GM18498 (cell line): ENCODE results near the gene METTL26.

Source experiments
- ATAC-seq: cut with Tn5 transposase; IDR thresholded peaks from one replicate; pipeline ENCODE4 v1.9.1; 2021; ENCODE audit warnings: mild to moderate bottlenecking, moderate library complexity; ENCODE audit not compliant: unreplicated experiment

Gene METTL26

DNA sequence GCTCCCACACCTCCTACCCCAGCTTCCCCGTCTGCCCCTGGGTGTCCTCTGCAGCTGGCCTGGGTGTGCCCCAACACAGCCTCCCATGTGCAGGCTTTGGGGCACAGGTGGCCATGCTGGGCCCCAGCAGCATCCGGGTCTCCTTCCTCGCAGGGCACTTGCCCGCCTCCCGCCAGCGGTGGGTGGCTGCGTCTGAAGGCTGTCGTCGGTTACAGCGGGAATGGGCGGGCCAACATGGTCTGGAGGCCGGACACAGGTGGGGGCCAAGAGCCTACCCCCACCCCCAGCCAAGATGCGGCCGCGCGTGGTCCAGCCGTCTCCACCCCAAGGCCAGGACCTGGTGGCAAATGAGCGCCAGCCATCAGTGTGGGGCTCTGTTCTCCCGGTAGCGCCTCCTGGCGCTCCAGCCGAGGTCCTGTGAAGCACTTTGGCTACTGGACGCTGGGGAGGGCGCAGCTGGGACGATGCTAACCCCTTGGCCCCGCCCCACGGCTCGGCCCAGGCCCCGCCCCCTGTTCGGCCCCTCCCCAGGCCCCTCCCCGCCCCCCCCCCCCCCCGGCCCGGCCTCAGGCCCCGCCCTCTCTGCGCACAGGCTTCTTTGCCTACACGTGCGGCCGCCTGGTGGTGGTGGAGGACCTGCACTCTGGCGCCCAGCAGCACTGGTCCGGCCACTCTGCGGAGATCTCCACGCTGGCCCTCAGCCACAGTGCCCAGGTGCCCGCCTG lies 24.5 kb upstream of the METTL26 start:
- peak; percentile 51 for ATAC-seq

DNA sequence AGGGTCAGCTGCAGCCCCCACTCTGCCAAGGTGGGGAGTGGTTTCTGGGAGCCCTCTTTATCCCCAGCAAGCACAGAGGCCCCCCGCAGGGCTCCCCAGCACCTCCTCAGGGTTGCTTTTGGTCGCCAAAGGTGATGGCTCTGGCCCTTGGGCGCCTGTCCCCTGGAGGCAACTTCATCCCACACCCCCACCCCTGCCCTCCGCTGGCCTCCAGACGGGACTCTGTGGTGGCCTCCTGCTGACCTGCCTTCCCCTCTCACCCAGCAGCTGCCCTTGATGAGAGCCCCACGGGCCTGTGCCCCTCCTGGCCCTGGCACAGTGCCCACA lies 24.0 kb upstream of the METTL26 start:
- ATAC-seq, result peak; percentile 6

DNA sequence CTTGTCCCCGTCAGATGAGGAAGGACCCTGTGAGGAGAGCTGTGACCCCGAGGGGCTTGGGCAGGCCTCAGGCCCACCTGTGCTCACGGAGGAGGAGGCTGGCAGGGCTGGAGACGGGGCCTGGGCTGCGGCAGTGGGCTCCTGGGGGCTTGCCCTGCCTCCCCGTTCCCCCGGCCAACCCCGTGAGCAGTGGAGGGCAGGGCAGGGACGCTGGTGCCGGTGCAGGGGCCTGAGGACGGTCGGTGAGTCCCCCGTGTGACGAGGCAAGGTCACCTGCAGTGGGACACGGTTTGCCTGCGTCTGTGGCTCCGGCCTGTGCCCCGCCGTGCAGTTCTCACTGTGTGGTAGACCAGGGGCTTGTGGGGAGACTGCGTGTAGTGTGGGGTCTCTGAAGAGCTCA lies 23.5 kb upstream of the METTL26 start:
- no peak for ATAC-seq

DNA sequence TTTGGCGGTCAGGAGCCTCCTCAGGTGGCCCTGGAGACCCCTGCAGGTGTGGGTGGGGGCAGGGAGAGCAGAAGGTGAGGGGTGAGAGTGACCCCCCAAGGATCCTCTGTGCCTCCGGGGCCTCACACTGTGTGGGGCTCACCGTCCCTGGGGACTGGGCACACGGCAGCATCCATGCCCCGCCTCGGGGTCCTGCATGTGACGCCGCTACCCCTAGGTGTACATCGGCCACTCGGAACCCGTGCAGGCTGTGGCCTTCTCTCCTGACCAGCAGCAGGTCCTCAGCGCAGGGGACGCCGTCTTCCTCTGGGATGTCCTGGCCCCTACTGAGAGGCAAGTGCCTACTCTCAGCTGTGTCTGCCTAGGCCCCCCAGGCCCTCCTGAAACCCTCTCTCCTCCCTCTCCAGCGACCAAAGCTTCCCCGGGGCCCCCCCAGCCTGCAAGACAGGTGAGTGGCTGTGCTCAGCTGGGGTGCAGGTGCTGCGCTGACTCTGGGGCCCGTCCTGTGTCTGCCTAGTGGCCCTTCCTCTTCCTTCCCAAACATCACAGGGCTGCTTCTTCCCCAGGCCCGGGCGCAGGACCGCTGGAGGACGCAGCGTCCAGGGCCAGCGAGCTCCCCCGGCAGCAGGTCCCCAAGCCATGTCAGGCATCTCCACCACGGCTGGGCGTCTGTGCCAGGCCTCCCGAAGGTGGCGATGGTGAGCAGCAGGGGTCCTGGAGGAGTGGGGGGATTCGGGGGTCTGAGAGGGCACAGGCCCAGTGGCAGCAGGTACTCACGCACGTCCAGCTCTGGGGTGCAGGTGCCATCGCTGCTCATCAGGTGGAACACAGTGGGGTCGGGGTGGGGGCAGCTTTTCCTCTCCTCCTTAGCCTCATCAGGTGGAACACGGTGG lies 22.8 kb upstream of the METTL26 start:
- no peak for ATAC-seq

DNA sequence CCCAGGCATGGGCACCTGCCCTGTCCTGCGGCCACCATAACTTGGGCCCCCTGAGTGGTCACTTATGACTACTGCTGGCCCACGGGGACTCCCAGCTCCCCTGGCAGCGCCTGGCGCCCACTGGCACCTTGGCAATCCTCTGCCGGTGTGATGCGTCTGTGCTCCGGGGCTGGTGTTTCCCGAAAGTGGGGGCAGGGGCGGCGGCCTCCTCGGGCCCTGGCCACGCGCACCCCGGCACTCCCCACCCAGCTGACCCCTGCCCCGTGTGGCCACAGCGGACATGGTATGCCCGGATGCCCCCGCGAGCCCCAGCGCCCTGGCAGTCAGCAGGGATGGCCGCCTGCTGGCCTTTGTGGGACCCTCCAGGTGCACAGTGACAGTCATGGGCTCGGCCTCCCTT lies 21.4 kb upstream of the METTL26 start:
- ATAC-seq, result no peak

DNA sequence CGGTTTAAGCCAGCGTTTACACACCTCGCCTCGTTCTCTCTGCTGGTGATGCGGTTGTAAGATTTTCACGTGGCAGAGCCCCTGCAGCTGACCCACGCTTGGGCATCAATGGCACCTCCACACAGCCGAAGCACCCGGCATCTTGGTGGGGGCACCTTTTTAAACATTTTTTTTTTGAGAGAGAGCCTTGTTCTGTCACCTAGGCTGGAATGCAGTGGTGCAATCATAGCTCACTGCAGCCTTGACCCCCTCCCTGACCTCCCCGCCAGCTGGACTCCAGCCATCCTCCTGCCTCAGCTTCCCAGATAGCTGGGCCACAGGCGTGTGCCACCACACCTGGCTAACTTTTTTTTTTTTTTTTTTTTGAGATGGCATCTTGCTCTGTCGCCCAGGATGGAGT lies 17.9 kb upstream of the METTL26 start:
- ATAC-seq, result no peak

DNA sequence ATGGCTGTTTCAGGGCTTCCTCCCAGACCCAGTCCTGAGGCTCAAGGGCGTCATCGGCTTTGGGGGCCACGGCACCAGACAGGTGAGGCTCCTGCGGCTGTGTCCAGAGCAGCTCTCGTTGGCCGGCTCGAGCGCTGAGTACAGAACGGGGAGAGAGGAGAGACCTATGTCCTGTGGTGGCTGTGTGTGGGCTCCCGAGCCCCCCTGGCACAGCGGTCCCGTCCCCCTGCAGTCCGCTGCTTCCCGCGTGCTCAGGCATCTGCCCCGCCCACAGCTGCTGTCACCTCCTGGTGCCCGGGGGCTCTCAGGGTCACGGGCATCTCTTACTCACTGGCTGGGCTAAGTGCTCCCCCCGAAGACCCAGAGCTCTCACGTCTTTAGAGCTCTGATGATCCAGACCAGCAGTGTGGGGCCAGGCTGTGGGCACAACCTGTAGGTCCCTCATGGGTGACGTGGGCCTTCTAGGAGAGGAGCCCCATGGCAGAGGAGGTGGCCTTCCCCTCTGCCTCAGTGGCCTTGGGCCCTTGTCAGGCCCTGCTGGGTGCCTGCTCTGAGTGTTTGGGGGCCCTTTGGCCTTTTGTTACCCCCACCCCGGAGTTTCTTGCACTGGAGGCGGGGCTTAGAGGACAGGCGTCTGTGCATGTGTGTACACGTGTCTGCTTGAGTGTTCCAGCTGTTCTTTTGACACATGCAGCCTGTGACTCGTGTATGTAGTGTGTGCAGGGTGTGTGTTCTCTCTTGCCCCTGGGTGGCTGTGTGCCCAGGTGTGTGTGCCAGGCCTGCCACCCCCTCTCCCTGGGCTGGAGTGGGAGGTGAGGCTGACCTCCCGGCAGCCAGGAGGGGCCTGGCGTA lies 16.6 kb upstream of the METTL26 start:
- ATAC-seq, result no peak

DNA sequence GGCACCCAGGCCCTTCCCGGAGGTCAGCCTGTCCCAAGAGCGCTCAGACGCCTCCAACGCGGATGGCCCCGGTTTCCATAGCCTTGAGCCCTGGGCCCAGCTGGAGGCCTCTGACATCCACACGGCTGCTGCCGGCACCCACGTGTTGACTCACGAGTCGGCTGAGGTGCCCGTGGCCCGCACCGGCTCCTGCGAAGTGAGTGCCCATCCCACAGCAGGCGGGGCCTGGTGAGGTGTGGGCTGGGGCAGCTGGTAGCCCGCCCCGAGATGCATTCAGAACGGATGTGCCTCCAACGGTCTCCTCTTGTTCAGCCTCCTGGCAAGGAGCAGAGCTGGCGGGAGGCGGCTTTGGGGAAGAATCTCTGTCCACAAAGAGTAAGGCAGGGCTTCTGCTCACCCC lies 15.7 kb upstream of the METTL26 start:
- ATAC-seq, result no peak

DNA sequence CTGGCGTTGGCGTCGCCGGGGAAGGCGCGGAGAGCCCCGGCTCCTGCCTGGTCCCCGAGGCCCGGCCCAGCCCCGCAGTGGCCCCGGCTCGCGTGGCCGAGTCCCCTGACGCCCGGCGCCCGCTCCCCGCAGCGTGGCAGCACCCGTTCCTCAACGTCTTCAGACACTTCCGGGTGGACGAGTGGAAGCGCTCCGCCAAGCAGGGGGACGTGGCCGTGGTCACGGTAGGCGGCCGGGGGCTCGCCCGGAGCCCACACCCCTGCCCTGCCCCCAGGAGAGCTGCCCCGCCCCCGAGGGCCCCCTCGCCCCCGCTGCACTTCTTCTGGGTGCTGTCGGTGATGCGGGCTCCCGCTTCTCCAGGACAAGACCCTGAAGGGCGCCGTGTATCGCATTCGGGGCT lies 13.5 kb upstream of the METTL26 start:
- peak; percentile 18 for ATAC-seq

DNA sequence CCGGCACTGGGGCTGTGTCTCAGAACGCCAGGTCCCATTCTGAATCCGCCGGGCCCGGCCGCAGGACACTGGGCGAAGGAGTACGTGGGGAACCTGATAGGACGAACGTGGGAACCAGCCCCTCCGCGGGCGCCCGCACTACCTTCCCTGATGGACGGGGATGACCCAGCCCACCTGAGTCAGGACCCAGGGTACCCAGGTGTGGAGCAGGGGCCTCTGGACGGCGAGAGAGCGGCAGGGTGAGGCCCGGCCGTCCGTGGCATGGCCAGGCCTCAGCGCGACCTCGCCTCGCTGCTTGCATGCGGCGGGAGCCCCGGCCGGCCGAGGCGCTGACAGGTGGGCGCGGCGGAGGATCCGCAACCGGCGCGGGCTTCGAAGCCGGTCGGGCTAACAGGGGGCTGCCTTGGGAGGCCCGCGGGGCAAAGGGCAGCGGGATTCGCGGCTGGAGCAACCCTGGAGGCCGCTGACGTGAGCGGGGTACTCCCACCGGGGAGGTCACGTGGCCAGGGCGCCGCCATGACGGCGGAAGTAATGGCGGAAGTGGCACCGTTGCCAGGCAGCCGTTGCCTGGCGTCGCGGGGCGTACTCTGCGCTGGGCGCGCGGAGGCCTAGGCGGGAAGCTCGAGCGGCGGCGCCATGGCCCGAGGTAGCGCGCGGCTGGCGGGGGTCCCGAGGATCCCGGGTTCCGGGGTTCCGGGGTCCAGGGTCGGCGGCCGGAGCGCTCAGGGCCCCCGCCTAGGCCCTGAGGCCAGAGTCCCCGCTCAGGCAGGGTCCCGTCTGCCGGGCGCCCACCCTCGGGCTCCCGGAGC lies 12.9 kb upstream of the METTL26 start, which contains the start of gene WDR90:
Gene WDR90 (plus strand): TSS at position 585 of the 809 bp plus-strand sequence. CDS start 52 bp downstream, at position 637.
- ATAC-seq, result peak; percentile 78

DNA sequence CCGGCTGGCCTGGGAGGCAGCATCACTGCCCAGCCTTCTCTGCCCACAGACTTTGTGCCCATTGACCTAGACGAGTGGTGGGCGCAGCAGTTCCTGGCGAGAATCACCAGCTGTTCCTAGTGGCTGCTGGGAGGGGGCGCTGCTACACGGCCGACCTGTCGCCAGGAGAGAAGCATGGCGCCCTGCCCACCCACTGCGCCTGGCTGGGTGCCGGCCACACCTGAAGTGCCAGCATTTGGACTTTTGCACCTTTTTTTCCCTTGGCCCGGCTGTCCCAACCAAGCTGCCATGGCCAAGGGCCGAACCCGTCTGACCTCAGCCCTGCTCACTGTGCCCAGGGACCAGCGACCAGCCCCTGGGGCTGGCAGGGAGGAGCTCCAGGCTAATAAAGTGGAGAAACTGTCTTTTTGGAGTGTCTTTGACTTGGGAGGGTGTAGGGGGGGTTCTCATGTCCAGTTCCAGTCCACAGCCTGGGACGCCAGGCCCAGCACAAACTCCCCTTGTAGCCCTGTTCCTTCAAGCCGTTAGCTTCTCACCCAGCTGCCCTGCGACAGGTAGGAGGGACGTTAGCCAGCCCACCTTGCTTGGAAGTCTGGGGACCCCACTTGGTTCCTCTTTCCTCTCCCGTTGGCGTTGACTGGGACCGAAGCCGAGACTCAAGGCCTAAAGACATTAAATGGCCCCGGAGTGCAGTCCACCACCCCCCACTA lies 12.1 kb upstream of the METTL26 start:
- ATAC-seq, result no peak

DNA sequence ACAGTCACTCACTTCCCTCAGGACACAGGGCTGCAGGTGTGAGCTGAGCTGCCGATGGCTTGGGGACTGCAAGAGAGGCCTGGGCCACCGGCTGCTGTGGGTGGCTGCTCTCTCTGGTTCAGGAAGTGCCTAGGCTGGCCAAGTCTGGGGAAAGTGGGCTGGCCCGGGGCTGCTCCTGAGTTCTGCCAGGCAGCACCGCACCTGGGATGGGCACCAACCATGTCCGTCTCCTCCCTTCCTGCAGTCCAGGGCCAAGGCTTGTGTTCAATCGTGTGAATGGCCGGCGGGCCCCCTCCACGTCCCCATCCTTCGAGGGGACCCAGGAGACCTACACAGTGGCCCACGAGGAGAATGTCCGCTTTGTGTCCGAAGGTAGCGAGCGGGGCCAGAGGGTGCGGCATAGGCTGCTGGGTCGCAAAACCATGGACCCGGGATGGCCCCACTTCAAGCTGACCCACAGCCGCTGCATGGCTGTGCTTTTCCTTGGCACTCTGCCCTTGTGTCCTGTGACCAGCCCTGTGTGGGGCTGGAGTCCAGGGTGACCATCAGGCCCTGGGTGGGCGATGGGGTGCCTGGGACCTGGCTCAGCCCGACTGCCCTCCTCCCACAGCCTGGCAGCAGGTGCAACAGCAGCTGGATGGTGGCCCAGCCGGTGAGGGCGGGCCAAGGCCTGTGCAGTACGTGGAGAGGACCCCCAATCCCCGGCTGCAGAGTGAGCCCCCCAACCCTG lies 11.2 kb upstream of the METTL26 start:
- no peak for ATAC-seq

DNA sequence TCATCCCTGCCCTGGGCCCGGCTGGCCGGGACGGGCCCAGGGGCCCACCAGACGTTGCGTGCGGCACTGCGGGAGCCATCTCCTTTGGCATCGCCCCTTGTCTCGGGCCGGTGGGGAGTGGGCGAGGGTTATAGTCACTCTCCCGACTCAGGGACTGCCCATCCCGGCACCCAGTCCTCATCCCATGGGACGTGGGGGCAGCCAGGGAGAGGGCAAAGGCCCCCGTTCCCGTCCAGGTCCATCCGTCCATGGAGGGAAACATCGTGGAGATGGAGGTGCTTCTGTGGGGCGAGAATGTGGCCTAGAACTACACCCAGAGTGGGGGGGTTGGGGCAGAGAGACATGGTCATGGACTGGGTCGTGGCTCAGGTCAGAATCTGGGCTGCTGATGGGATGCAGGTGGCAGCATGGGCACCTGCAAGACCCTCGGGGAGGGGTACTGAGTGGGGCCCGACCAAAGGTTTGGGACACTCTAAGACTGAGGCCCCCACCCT lies 10.6 kb upstream of the METTL26 start:
- ATAC-seq, result no peak

DNA sequence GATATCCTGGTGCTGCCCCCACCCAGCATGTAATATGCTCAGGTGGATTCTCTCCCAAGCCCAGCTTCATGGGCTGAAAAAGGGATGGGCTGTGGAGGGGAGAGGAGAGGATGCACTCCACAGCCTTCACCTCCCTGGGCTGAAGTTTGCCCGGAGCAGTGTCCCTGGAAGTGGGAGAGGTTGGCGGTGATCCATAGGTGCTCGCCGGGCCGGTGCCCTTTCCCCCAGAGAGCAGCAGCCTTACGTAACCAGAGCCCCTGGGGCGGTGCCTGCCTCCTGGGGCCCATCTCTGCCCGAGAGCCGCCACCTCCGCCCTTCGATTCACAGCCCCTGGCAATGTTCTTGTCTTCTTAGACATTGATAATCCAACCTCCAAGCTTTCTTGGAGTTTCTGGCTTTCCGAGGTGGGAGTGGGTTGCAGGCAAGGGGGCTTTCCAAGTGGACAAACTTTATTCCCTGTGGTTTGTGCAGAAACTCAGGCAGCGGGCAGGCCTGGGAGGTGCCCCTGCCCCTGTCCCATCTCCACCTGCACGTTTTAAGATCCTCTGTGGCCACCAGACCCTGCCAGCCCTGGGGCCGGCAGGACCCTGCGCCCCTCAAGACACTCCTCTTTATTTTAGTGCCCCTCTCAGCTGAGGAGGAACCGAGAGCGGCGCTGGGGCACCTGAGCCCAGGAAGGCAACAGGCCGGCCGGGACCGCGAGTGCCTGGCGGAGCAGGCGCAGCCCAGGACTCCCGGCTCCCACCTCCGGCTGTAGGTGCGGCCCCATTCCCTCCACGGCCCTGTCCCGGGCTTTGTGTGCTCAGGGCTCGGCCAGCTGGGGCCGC lies 10.0 kb upstream of the METTL26 start:
- no peak for ATAC-seq

DNA sequence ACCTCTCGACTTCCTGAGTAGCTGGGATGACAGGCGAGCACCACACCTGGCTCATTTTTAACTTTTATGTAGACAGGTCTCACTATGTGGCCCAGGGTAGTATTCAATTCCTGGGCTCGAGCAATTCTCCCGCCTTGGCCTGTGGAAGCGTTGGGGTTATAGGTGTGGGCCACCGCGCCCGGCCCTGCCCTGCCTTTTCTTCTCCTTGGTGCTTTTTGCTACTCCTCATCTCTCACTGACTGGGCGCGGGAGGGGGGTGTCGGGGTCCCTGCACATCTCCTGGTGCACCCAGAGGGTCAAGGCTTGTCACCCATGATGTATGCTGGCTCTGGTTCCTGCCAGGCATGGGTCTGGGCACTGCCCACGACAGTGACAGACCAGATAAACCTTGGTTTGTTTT lies 8.5 kb upstream of the METTL26 start:
- no peak for ATAC-seq

DNA sequence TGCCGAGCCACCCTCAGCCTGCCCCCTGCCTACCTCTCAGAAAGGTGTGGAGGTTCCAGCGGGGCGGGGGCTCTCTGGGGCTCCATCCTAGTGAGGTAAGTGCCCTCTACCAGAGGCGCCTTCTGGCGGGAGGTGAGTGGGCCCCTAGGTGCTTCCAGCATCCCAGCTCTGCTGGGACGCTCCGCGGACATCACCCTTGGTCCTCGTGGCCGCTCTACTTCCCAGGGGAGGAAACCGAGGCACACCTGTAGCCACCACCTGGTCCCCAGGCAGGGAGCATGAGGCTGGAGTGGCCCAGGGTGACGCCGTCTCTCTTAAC lies 6.9 kb upstream of the METTL26 start:
- ATAC-seq, result no peak

DNA sequence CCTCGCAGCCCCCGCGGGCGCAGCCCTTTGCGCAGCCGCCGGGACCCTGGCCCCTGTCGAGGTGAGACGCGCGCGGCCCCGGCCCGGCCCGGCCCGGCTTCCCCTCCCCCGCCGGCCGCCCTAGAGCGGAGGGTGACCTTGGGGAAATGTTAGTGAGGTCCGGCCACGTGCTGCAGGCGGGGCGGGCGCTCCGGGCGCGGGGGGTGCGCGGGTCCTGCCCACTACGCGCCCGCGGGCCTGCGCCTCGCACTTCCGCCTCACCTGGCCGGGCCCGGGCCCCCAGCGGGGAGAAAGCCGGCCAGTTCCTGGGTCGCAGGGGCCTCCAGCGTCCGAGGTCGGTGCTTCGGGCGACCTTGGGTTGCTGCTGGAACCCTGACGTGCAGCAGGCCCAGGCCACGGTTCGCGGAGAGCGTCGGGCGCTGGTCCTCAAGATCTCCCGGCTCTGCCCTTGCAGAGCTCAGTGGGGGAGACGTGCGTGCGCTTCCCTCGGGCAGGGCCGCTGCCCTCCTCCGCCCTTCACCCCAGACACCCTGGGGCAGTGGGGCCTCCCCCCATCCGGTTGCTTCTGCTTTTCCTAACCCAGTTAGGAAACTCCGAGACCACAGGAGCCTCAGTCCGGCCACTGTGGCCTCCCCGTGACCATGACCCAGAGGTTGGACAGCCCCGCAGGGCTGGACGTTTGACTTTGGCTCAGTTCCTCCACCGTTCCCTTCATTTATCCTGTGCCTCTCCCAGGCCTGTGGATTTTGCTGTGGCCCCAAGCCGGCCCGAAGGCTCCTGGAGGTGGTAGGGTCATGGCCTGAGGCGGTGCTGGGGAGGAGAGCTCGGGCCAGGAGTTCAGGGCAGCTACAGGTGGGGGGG lies 6.3 kb upstream of the METTL26 start:
- ATAC-seq, result peak; percentile 46
